HepG2 (cell line): ENCODE measurements around the gene P2RY6. TPM values are rescaled to one million over a fixed set of nuclear protein-coding genes. Genes with fewer than 3 reads are reported as not detected.

Source experiments
- ATAC-seq: fragments of 200-7000 bp; cut with Tn5 transposase; 3 replicates; pipeline ENCODE4 v1.9.1; 2020; ENCODE audit warnings: mild to moderate bottlenecking, moderate library complexity
- BruUV-seq: library from RNA; stranded (reverse); fragments of 400-500 nt; replicated peaks from 2 replicates; lab custom pipeline; 2021; lab: Mats Ljungman, UMichigan
- CTCF ChIA-PET: fragments of 300-600 bp; formaldehyde crosslinking; extraction: SDS; loops from one replicate; lab custom pipeline; 2021; ENCODE audit warnings: low total read pairs, inconsistent platforms, low intra/inter-chr PET ratio; lab: Yijun Ruan, JAX
- POLR2A ChIA-PET: fragments of 350-600 bp; sonication (Branson Sonifier 250); formaldehyde crosslinking; loops from one replicate; lab custom pipeline; 2020; ENCODE audit warnings: antibody characterized with exemption, inconsistent platforms; lab: Yijun Ruan, JAX
- DNase-seq: peaks from one replicate; pipeline ENCODE4 v3.0.0-alpha.2; 2015; ENCODE audit warnings: low spot score
- FAIRE-seq: peaks from 3 replicates; lab custom pipeline; 2011; peaks lifted over from hg19 to GRCh38; lab: Jason Lieb, UNC
- H2AFZ ChIP-seq: one replicate; pipeline ENCODE4 v1.6.1; 2011; ENCODE audit warnings: low read length, inconsistent platforms
- H3K27ac ChIP-seq: fragments of 300-600 bp; 3 replicates; pipeline ENCODE4 v1.8.0; 2011; ENCODE audit warnings: mixed run types, mild to moderate bottlenecking, mixed read lengths, low read length, inconsistent platforms; ENCODE audit not compliant: insufficient read depth; ENCODE audit errors: extremely low read length
- H3K27me3 ChIP-seq, 2 experiments: fragments of 200-600 bp in 1 of 2; 2 replicates in 1 of 2; 3 replicates in 1 of 2; pipeline versions ENCODE4 v1.6.0 to v1.8.0; 2011; ENCODE audit warnings: low read length in 2 of 2, mild to moderate bottlenecking in 2 of 2, moderate library complexity in 2 of 2, inconsistent platforms in 1 of 2; ENCODE audit not compliant: insufficient read depth in 2 of 2, control insufficient read depth in 1 of 2
- H3K36me3 ChIP-seq, 2 experiments: fragments of 200-600 bp in 1 of 2; replicated peaks in 1 of 2; 2 replicates in 1 of 2; 3 replicates in 1 of 2; pipeline versions ENCODE4 v1.5.1 to v1.8.0; 2011; ENCODE audit warnings: low read length in 2 of 2, inconsistent platforms in 1 of 2; ENCODE audit not compliant: insufficient read depth in 2 of 2, control insufficient read depth in 1 of 2
- H3K4me1 ChIP-seq: 2 replicates; pipeline ENCODE4 v1.5.1; 2012; ENCODE audit warnings: low read length, inconsistent platforms; ENCODE audit not compliant: insufficient read depth
- H3K4me2 ChIP-seq: 2 replicates; pipeline ENCODE4 v1.6.0; 2011; ENCODE audit warnings: low read depth, low read length, inconsistent platforms
- H3K4me3 ChIP-seq, 3 experiments: fragments of 200-600 bp in 1 of 3; sonication (generic), shearing (Covaris generic) in 1 of 3; replicated peaks in 1 of 3; 2 replicates each; pipeline ENCODE4 v1.5.1; 2011 to 2016; ENCODE audit warnings: low read length in 3 of 3, inconsistent platforms in 2 of 3, low read depth in 2 of 3, mild to moderate bottlenecking in 2 of 3, control low read depth in 1 of 3, mixed read lengths in 1 of 3; ENCODE audit not compliant: insufficient read depth in 1 of 3
- H3K79me2 ChIP-seq: one replicate; pipeline ENCODE4 v1.6.1; 2011; ENCODE audit warnings: low read length, inconsistent platforms; ENCODE audit not compliant: insufficient read depth
- H3K9ac ChIP-seq: 2 replicates; pipeline ENCODE4 v1.6.0; 2011; ENCODE audit warnings: mild to moderate bottlenecking, low read depth, low read length, inconsistent platforms; ENCODE audit not compliant: insufficient read depth
- H3K9me3 ChIP-seq: 2 replicates; pipeline ENCODE4 v1.5.1; 2012; ENCODE audit warnings: mild to moderate bottlenecking, low read length
- H4K20me1 ChIP-seq: 2 replicates; pipeline ENCODE4 v1.6.0; 2011; ENCODE audit warnings: inconsistent platforms, mild to moderate bottlenecking, low read length, moderate library complexity; ENCODE audit not compliant: insufficient read depth
- EEA1 ChIP-seq: sonication (generic); formaldehyde crosslinking; IDR thresholded peaks from 2 replicates; pipeline ENCODE4 v1.5.1; 2020; ENCODE audit warnings: mild to moderate bottlenecking, missing genetic modification reagents, borderline replicate concordance
- HNRNPUL1 ChIP-seq: fragments of 200-400 bp; formaldehyde crosslinking; IDR thresholded peaks from 2 replicates; pipeline ENCODE4 v1.6.1; 2017; ENCODE audit warnings: low read depth, mild to moderate bottlenecking, low read length, moderate library complexity
- POLR2A ChIP-seq, 2 experiments: IDR thresholded peaks; 2 replicates each; pipeline ENCODE4 v1.6.1; 2011; ENCODE audit warnings: low read depth in 2 of 2, low read length in 2 of 2, mild to moderate bottlenecking in 1 of 2, moderate library complexity in 1 of 2; ENCODE audit not compliant: insufficient read depth in 1 of 2
- ZBTB38 ChIP-seq: sonication (generic); formaldehyde crosslinking; IDR thresholded peaks from 2 replicates; pipeline ENCODE4 v1.5.1; 2020; ENCODE audit warnings: mild to moderate bottlenecking, missing genetic modification reagents
- ZNF329 ChIP-seq: sonication (generic); formaldehyde crosslinking; IDR thresholded peaks from 2 replicates; pipeline ENCODE4 v1.9.0; 2021; ENCODE audit warnings: low read depth, mild to moderate bottlenecking, missing genetic modification reagents
- ZNF550 ChIP-seq: sonication (generic); formaldehyde crosslinking; IDR thresholded peaks from 2 replicates; pipeline ENCODE4 v1.4.0; 2020; ENCODE audit warnings: mild to moderate bottlenecking, missing genetic modification reagents, borderline replicate concordance
- ZNF724P ChIP-seq: sonication (generic); formaldehyde crosslinking; IDR thresholded peaks from 2 replicates; pipeline ENCODE4 v1.8.0; 2022; ENCODE audit warnings: missing genetic modification reagents, borderline replicate concordance
- ZNF768 ChIP-seq: sonication (generic); formaldehyde crosslinking; IDR thresholded peaks from 2 replicates; pipeline ENCODE4 v1.4.0; 2020; ENCODE audit warnings: missing genetic modification reagents
- WGBS: methylation state at CpG from one replicate; pipeline ENCODE4 v1.1.6; 2017; ENCODE audit warnings: low lambda C conversion rate; 5-methylcytosine and 5-hydroxymethylcytosine counted together
- in situ Hi-C: cut with HindIII; loops from 2 replicates; pipeline ENCODE4 v1.10.0; 2017; ENCODE audit warnings: low pct_unique_long_range_greater_than_20kb; ENCODE audit not compliant: extremely low pct_ligation_motif_present
- intact Hi-C: fragments of 100-400 bp; cut with micrococcal nuclease; formaldehyde crosslinking; loops from one replicate; pipeline ENCODE4 v1.10.0; 2022; ENCODE audit not compliant: unreplicated experiment
- polyA plus RNA-seq, 8 experiments: library from polyadenylated mRNA; depleted of rRNA in 3 of 8; stranded (reverse) in 7 of 8; unstranded in 1 of 8; fragments of >200 nt; fragmentation: Illumina TruSeq in 4 of 8; extraction: Trizol in 4 of 8; gene quantifications; 2 replicates each; pipeline versions ENCODE4 v1.2.1 to v1.2.3, GENCODE V29; 2011 to 2016; ENCODE audit warnings: low read depth in 4 of 8, missing spikeins in 1 of 8, mixed read lengths in 1 of 8; ENCODE audit not compliant: insufficient read depth in 1 of 8
- total RNA-seq, 5 experiments: library from RNA; depleted of rRNA; stranded (reverse); fragments of >200 nt; fragmentation: Illumina TruSeq; extraction: Trizol; gene quantifications; 2 replicates each; pipeline ENCODE4 v1.2.3, GENCODE V29; 2016; ENCODE audit warnings: low read depth in 1 of 5

P2RY6 gene
- total and polyA plus RNA-seq, 2 of the 13 experiments (the other 11 are each of a cell fraction or from before 2014, with no cell fraction given) = 0.09 to 0.29 TPM

- no peak for FAIRE-seq
- Histone ChIP-seq H3K9ac (no peak overlapping the region), H4K20me1 (peaks cover 11% of the 10 kb centered on the region), H3K27ac (peak overlapping the region; percentile 98), H3K27me3 (no peaks in the 10 kb centered on the region)
- intact Hi-C loops = no loop called here
- CTCF ChIA-PET = interaction anchor here (4.5 kb wide), 1 partner anchor 26 kb away, joined by 90 read pairs; the partner anchor contains the start of gene ARHGEF17
- WGBS = 90% methylated on average over 10 of the region's 11 CpGs
- in situ Hi-C loops = no loop called here
- TF ChIP-seq ZNF550 (no peak), ZNF768 (CRISPR knock-in tag) (0 out of 2 replicates have a peak, but pooled peaks have one; percentile 9), ZBTB38 (CRISPR knock-in tag) (peak; percentile 45; the same call in 1 of the 2 replicates), ZNF724P (CRISPR knock-in tag) (no peak), POLR2A (IDR thresholded peaks at IDR 0.05; ENCODE audit: insufficient read depth in 1 of 2, low read depth in 2 of 2, low read length in 2 of 2) (no peak), ZNF329 (no peak), EEA1 (CRISPR knock-in tag) (no peak), HNRNPUL1 (no peak)
- TF ChIP-seq, all 625 proteins: peak for 2
- peaks cover 46% of the 10 kb centered on the region for H3K79me2 ChIP-seq
- no peak overlapping the region for H2AFZ ChIP-seq
- peaks cover 74% of the 10 kb centered on the region for H3K4me1 ChIP-seq
- no TSS peak for BruUV-seq
- POLR2A ChIA-PET = interaction anchor here (1.3 to 6.2 kb wide), 3 partner anchors 10 to 26 kb away, joined by 6 to 124 read pairs (median 10); partner anchors contain the start of gene ARHGEF17
- H3K36me3 ChIP-seq = peaks cover 4 to 23% of the 10 kb centered on the region in 2 experiments; a peak in 3 of 5 replicates
- DNase-seq = no peak
- H3K4me3 ChIP-seq = no peak overlapping the region
- H3K9me3 ChIP-seq = no peaks in the 10 kb centered on the region
- H3K4me2 ChIP-seq = no peak overlapping the region
- ATAC-seq = no peak
Observed at GRCh38 chr11:73333173-73333572, 61.0 kb downstream of the P2RY6 start.
